ENCODE data around the gene NEK10. TPM values are rescaled to one million over a fixed set of nuclear protein-coding genes. Genes with fewer than 3 reads are reported as not detected.

NEK10 gene
- total and polyA plus RNA-seq, 2 donors (not counting 3 experiments of a cell fraction or from before 2014, with no cell fraction given) = 0.32 to 5.0 TPM

- Histone ChIP-seq H3K27ac (ENCODE audit: insufficient read depth, low read depth, low read length) (no peak overlapping the region), H3K79me2 (ENCODE audit: control insufficient read depth, insufficient read depth, low read length) (no peaks in the 10 kb centered on the region), H3K4me3 (replicated peaks in 1 of 3; ENCODE audit: insufficient read depth in 1 of 3, low read depth in 1 of 3, low read length in 3 of 3) (no peak overlapping the region), H2AFZ (ENCODE audit: low read depth, low read length) (no peak overlapping the region), H4K20me1 (replicated peaks; ENCODE audit: control insufficient read depth, extremely low read depth, insufficient read depth, low read length) (no peaks in the 10 kb centered on the region), H3K36me3 (ENCODE audit: control insufficient read depth in 2 of 2, extremely low read depth in 1 of 2, insufficient read depth in 2 of 2, low read length in 2 of 2) (no peaks in the 10 kb centered on the region), H3K9me1 (replicated peaks; ENCODE audit: control insufficient read depth, extremely low read depth, insufficient read depth, low read length) (no peaks in the 10 kb centered on the region), H3K9ac (replicated peaks; ENCODE audit: extremely low read depth, insufficient read depth, low read length) (no peak overlapping the region), H3K4me2 (ENCODE audit: insufficient read depth, low read length) (no peak overlapping the region), H3K4me1 (ENCODE audit: control insufficient read depth, extremely low read depth, insufficient read depth, low read length) (no peaks in the 10 kb centered on the region), H3K27me3 (ENCODE audit: control insufficient read depth in 2 of 2, insufficient read depth in 2 of 2, low read length in 2 of 2) (no peaks in the 10 kb centered on the region), H3K9me3 (replicated peaks; ENCODE audit: control insufficient read depth, insufficient read depth, low read length) (no peaks in the 10 kb centered on the region)
- BruUV-seq (replicated peaks) = no TSS peak
- FAIRE-seq (no peak), DNase-seq (ENCODE audit: low read depth, low spot score) (no peak)
- CTCF ChIA-PET = no interaction called here
- intact Hi-C loops (cut with micrococcal nuclease) (no loop called here), dilution Hi-C loops (cut with MboI; ENCODE audit: extremely low pct_ligation_motif_present, low sequenced_read_pairs) (no loop called here)
- no peak for TF ChIP-seq FOS (IDR thresholded peaks at IDR 0.05; ENCODE audit: borderline replicate concordance, insufficient read depth, low read length)
- no peak for TF ChIP-seq GATA2 (IDR thresholded peaks at IDR 0.05; ENCODE audit: insufficient read depth, insufficient read length, low read depth, low read length)
- no peak for TF ChIP-seq CTCF (IDR thresholded peaks at IDR 0.05; ENCODE audit: extremely low read depth in 1 of 2, insufficient read depth in 1 of 2, low read depth in 1 of 2, low read length in 2 of 2)
- TF ChIP-seq POLR2A (IDR thresholded peaks at IDR 0.05; ENCODE audit: low read depth, low read length) = no peak
- TF ChIP-seq EZH2 (IDR thresholded peaks at IDR 0.05; ENCODE audit: borderline replicate concordance, low read depth, low read length, severe bottlenecking) = no peak
- TF ChIP-seq MAX (IDR thresholded peaks at IDR 0.05; ENCODE audit: insufficient read depth, insufficient read length) = no peak
- TF ChIP-seq JUN (IDR thresholded peaks at IDR 0.05; ENCODE audit: borderline replicate concordance, insufficient read depth, insufficient read length, low read depth) = no peak
- no peak for TF ChIP-seq POLR2AphosphoS5 (IDR thresholded peaks at IDR 0.05; ENCODE audit: insufficient read depth, low read depth, low read length)
- no peak for TF ChIP-seq MYC (IDR thresholded peaks at IDR 0.05; ENCODE audit: low read depth, low read length)
- POLR2A ChIA-PET = no interaction called here
These were observed 184.9 kb downstream of the NEK10 start for GRCh38 chr3:27184261-27184660.
